BLaER1 (cell line): ENCODE data around the gene IL22.
"Not testable (repeated sequence)": the region's sequence is repeated elsewhere in the genome, so short reads cannot be mapped to it uniquely, and the experiment has no call there.

ENCODE experiments used
- H3K27ac ChIP-seq: shearing (Covaris generic); formaldehyde crosslinking; 2 replicates; pipeline ENCODE4 v1.8.1; 2022
- H3K27me3 ChIP-seq: shearing (Covaris generic); formaldehyde crosslinking; 2 replicates; pipeline ENCODE4 v1.8.1; 2022
- H3K36me3 ChIP-seq: shearing (Covaris generic); formaldehyde crosslinking; 2 replicates; pipeline ENCODE4 v1.8.1; 2022
- H3K4me1 ChIP-seq: shearing (Covaris generic); formaldehyde crosslinking; 2 replicates; pipeline ENCODE4 v1.8.1; 2022
- H3K4me2 ChIP-seq: shearing (Covaris generic); formaldehyde crosslinking; 2 replicates; pipeline ENCODE4 v1.8.1; 2022
- H3K4me3 ChIP-seq: shearing (Covaris generic); formaldehyde crosslinking; 2 replicates; pipeline ENCODE4 v1.8.1; 2022
- H3K9ac ChIP-seq: shearing (Covaris generic); formaldehyde crosslinking; 2 replicates; pipeline ENCODE4 v1.8.1; 2022
- H3K9me3 ChIP-seq: shearing (Covaris generic); formaldehyde crosslinking; 2 replicates; pipeline ENCODE4 v1.8.1; 2022
- H4K20me1 ChIP-seq: shearing (Covaris generic); formaldehyde crosslinking; 2 replicates; pipeline ENCODE4 v1.8.1; 2022
- Cebpa-rat ChIP-seq: shearing (Covaris generic); IDR thresholded peaks from 2 replicates; pipeline ENCODE4 v1.8.1; 2022

Gene IL22

DNA sequence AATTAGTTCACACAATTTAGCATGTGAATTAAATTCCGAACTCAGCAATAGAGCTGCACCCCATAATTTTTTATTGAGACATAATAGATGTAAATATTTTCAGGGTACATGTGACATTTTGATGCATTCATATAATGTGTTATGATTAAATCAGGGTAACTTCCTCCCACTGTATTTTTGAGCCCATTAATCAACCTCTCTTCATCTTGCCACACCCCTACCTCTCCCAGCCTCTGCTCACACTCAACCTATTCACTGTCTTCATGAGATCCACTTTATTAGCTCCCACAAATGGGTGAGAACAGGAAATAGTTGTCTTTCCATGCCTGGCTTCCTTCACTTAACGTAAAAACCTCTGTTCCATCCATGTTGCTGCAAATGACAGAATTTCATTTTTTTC is 42.5 kb downstream of the IL22 start:
- no peaks in the 10 kb centered on the region for H3K4me1 ChIP-seq
- H3K27ac ChIP-seq: no peak overlapping the region
- H3K9me3 ChIP-seq: no peaks in the 10 kb centered on the region
- no peak overlapping the region for H3K4me2 ChIP-seq
- no peaks in the 10 kb centered on the region for H4K20me1 ChIP-seq
- H3K4me3 ChIP-seq: no peak overlapping the region
- no peak for TF ChIP-seq Cebpa-rat
- H3K36me3 ChIP-seq: no peaks in the 10 kb centered on the region
- H3K27me3 ChIP-seq: no peaks in the 10 kb centered on the region
- no peak overlapping the region for H3K9ac ChIP-seq

DNA sequence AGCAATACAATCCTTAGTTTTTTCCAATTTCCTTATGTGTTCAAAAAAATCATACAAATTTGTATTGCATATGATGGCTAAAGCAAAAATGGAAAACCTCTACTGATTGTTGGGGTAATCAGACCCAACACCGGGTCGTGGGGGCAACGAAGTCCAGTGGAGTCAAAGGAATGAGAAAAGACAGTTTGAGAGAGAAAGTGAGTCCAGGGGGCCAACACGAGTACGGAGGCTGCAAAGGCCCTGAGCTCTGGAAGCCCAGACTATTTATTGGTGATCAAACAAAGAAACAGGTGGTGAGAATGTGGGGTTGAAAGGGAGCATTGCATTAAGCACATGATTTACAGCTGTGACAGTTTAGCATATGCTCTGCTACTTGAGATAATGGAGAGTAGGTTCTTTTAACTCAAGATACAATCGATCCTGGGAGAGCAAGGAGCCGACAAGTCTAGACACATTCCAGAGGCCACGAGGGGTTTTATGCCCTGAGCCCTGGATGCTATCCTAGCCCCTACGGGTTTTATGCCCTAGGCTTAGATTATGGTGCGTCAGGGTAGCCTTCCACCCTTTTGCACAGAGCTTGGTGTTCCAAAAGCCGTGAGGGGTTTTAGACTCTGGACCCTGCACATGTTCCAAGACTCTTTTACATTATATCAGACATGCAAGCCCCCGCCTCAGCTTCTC is 44.2 kb downstream of the IL22 start:
- not testable (repeated sequence) for H3K9me3 ChIP-seq, H3K4me1 ChIP-seq, H3K36me3 ChIP-seq, H3K27me3 ChIP-seq, H3K27ac ChIP-seq, H3K4me3 ChIP-seq, H3K9ac ChIP-seq, H3K4me2 ChIP-seq, H4K20me1 ChIP-seq

DNA sequence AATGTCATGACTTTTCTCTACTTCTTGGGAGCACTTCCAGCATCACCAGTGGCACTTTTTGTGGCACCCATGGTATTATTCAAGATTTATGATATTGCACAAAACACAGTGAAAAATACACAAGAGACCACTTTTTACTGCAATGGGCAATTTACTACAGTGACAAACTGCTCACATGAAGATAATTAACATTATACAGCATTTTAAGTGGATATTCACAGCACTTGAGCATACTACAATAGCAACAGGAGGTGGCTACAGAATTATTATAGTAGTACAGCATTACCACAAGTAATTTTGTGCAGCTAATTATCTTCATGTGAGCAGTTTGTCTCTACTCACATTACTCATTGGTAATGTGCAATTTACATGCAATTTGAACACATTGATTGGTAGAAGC is 46.1 kb downstream of the IL22 start:
- TF ChIP-seq Cebpa-rat: no peak
- no peak overlapping the region for H3K4me3 ChIP-seq
- no peak overlapping the region for H3K4me2 ChIP-seq
- no peaks in the 10 kb centered on the region for H3K27me3 ChIP-seq
- no peaks in the 10 kb centered on the region for H3K4me1 ChIP-seq
- no peaks in the 10 kb centered on the region for H4K20me1 ChIP-seq
- H3K36me3 ChIP-seq: no peaks in the 10 kb centered on the region
- H3K9ac ChIP-seq: no peak overlapping the region
- no peak overlapping the region for H3K27ac ChIP-seq
- H3K9me3 ChIP-seq: no peaks in the 10 kb centered on the region

DNA sequence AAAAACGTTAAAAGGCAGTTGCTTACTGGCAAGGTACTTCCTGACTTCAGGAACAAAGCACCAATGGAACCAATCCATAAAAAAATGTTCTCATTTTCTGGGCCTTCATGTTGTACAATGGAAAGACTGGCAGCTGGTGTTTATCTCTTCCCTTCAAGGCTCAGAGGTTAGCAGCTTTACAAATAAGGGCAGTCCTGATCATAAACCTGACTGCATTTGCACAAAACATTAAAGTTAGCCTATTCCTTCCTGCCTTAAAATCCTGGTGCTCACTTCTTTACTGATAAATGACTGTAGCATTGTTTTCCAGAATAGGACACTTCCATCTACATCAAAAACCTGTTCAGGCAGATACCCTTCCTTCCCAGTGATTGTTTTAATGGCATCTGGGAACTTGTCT is 47.0 kb downstream of the IL22 start:
- H3K9ac ChIP-seq: no peak overlapping the region

DNA sequence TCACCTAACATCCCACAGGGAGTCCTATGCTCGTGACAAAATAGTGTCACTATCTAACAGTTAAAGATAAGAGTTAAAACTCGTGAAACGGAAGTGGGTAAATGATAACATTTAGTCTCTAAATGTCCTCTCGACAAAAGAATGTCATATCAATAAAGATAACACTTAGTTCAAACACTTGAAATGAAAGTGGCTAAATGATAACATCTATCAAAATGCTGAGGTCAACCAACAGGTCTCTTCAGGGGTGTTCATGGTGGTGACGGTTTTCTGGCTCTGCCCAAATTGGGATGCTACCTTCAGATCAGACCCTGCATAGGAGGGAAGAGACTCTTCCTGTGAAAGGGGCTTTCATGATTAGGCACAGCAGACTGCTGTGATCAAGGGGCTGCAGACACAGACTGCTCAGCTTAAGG is 49.9 kb downstream of the IL22 start:
- Histone ChIP-seq H3K27me3 (no peaks in the 10 kb centered on the region), H4K20me1 (no peaks in the 10 kb centered on the region), H3K4me3 (no peak overlapping the region), H3K36me3 (no peaks in the 10 kb centered on the region), H3K27ac (no peak overlapping the region), H3K4me1 (no peaks in the 10 kb centered on the region), H3K4me2 (no peak overlapping the region), H3K9ac (no peak overlapping the region), H3K9me3 (no peaks in the 10 kb centered on the region)
- no peak for TF ChIP-seq Cebpa-rat

More for the DNA sequence above, 47.0 kb downstream of the IL22 start:
- H3K4me2 ChIP-seq: no peak overlapping the region
- H3K9me3 ChIP-seq: no peaks in the 10 kb centered on the region
- no peak overlapping the region for H3K27ac ChIP-seq
- no peaks in the 10 kb centered on the region for H4K20me1 ChIP-seq
- H3K4me3 ChIP-seq: no peak overlapping the region
- no peaks in the 10 kb centered on the region for H3K36me3 ChIP-seq
- TF ChIP-seq Cebpa-rat: no peak
- H3K4me1 ChIP-seq: no peaks in the 10 kb centered on the region
- no peaks in the 10 kb centered on the region for H3K27me3 ChIP-seq

DNA sequence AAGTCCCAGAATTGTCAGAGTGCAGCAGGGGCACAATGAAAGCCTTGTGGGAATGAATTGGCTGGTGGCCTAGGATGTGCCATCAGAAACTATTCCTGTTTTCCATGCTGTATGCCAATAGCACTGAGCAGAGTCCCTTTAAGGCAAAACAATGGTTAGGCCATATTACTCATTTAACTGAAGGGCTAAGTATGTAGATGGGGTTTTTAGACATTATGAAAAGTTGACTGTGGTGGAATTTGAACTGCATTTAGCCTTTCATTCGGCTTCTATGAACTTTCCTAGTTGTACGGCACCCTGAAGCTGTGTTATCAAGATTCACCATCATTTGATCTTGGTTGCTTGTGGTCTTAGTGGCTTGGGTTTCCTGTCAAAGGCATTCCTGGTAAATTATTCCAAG is 52.5 kb downstream of the IL22 start:
- no peaks in the 10 kb centered on the region for H3K9me3 ChIP-seq
- H3K27ac ChIP-seq: no peak overlapping the region
- no peaks in the 10 kb centered on the region for H3K4me1 ChIP-seq
- H3K4me3 ChIP-seq: no peak overlapping the region
- no peaks in the 10 kb centered on the region for H4K20me1 ChIP-seq
- TF ChIP-seq Cebpa-rat: no peak
- no peaks in the 10 kb centered on the region for H3K36me3 ChIP-seq
- no peak overlapping the region for H3K9ac ChIP-seq
- H3K27me3 ChIP-seq: no peaks in the 10 kb centered on the region
- H3K4me2 ChIP-seq: no peak overlapping the region

DNA sequence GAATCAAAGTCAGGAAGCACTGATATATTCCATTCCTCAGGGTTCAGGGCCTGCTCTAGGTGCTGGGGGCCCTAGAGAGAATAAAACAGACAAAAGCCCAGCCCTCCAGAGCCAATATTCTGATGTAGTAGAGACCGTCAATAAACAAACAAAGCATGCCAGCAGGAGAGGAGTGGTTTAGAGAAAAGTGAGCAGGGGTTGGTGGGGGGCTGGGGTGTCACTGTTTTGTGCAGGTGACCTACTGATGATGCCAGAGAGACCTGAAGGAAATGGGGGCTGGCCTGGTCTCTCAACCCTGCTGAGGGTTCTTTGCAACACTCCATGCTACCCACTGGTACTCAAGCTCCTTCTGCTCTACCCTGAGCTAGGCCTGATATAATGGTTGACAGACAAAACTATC is 54.3 kb downstream of the IL22 start:
- Histone ChIP-seq H3K9ac (no peak overlapping the region), H3K27ac (no peak overlapping the region), H3K4me1 (no peaks in the 10 kb centered on the region), H3K4me2 (no peak overlapping the region), H4K20me1 (no peaks in the 10 kb centered on the region), H3K27me3 (no peaks in the 10 kb centered on the region), H3K9me3 (no peaks in the 10 kb centered on the region), H3K36me3 (no peaks in the 10 kb centered on the region), H3K4me3 (no peak overlapping the region)
- TF ChIP-seq Cebpa-rat: no peak

DNA sequence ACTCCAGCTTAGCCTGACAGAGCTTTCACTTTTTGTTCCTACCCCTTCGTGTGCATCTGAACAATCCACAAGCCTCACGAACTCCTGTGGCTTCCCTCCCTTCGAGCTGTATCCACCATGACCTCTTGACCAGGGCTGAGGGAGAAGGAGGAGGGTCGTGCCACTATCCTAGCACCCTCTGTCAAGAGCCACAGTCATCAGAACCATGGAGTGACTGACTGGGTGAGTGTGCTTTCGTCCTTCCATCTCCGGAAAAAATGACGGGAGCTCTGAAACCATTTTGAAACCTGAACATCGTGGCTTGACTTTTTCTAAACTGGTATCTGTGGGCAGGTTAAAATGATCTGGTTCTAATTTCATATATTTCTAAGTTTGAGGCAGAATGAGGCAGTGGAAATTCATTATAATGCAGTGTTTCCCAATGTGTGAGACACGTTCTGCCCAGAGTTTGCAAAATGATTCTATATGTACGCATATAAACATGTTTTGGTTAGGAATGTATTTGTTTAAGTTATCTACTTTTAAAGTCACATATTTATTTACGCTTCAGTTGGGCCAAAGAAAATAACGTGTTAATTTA is 54.8 kb downstream of the IL22 start:
- no peak overlapping the region for H3K9ac ChIP-seq
- no peak overlapping the region for H3K4me2 ChIP-seq
- no peak overlapping the region for H3K27ac ChIP-seq
- H3K36me3 ChIP-seq: no peaks in the 10 kb centered on the region
- no peaks in the 10 kb centered on the region for H3K4me1 ChIP-seq
- no peaks in the 10 kb centered on the region for H4K20me1 ChIP-seq
- H3K9me3 ChIP-seq: no peaks in the 10 kb centered on the region
- no peak overlapping the region for H3K4me3 ChIP-seq
- no peak for TF ChIP-seq Cebpa-rat
- no peaks in the 10 kb centered on the region for H3K27me3 ChIP-seq
